ENCODE measurements around the gene PHOSPHO1.
"Not testable (repeated sequence)": the region's sequence is repeated elsewhere in the genome, so short reads cannot be mapped to it uniquely, and the experiment has no call there.

PHOSPHO1 gene

GRCh38 chr17:49269356-49269755, 38.8 kb upstream of the PHOSPHO1 start:
- no peak for DNase-seq (ENCODE audit: low read depth)
- TF ChIP-seq POLR2A (IDR thresholded peaks at IDR 0.05; ENCODE audit: extremely low read depth, insufficient read length) (no peak), MAX (IDR thresholded peaks at IDR 0.05; ENCODE audit: low read depth, low read length) (no peak), CTCF (IDR thresholded peaks at IDR 0.05; ENCODE audit: low read depth, low read length) (no peak)
- no peak overlapping the region for H3K4me3 ChIP-seq (ENCODE audit: low read depth, low read length)

- no peak for TF ChIP-seq MAX (IDR thresholded peaks at IDR 0.05; ENCODE audit: low read depth, low read length)
- no peak for TF ChIP-seq POLR2A (IDR thresholded peaks at IDR 0.05; ENCODE audit: extremely low read depth, insufficient read length)
- TF ChIP-seq CTCF (IDR thresholded peaks at IDR 0.05; ENCODE audit: low read depth, low read length), result no peak
- TF ChIP-seq MYC (IDR thresholded peaks at IDR 0.05; ENCODE audit: low read depth, low read length), result no peak
- no peak for DNase-seq (ENCODE audit: low read depth)
- H3K4me3 ChIP-seq (ENCODE audit: low read depth, low read length), result no peak overlapping the region
Observed at GRCh38 chr17:49267912-49268311, 37.3 kb upstream of the PHOSPHO1 start.

GRCh38 chr17:49266233-49266632, 35.6 kb upstream of the PHOSPHO1 start:
- no peak overlapping the region for H3K4me3 ChIP-seq (ENCODE audit: low read depth, low read length)
- TF ChIP-seq MAX (IDR thresholded peaks at IDR 0.05; ENCODE audit: low read depth, low read length), result no peak
- TF ChIP-seq MYC (IDR thresholded peaks at IDR 0.05; ENCODE audit: low read depth, low read length), result no peak
- TF ChIP-seq POLR2A (IDR thresholded peaks at IDR 0.05; ENCODE audit: extremely low read depth, insufficient read length), result no peak
- DNase-seq (ENCODE audit: low read depth), result no peak

GRCh38 chr17:49261540-49261939, 31.0 kb upstream of the PHOSPHO1 start:
- not testable (repeated sequence) for DNase-seq (ENCODE audit: low read depth); H3K4me3 ChIP-seq (ENCODE audit: low read depth, low read length)

GRCh38 chr17:49260817-49261291, 30.3 kb upstream of the PHOSPHO1 start:
- no peak for TF ChIP-seq POLR2A (IDR thresholded peaks at IDR 0.05; ENCODE audit: extremely low read depth, insufficient read length)
- TF ChIP-seq MYC (IDR thresholded peaks at IDR 0.05; ENCODE audit: low read depth, low read length), result no peak
- TF ChIP-seq CTCF (IDR thresholded peaks at IDR 0.05; ENCODE audit: low read depth, low read length), result no peak
- TF ChIP-seq MAX (IDR thresholded peaks at IDR 0.05; ENCODE audit: low read depth, low read length), result no peak
- no peak for DNase-seq (ENCODE audit: low read depth)

GRCh38 chr17:49260011-49260816, 29.6 kb upstream of the PHOSPHO1 start:
- peak overlapping the region; percentile 59 for H3K4me3 ChIP-seq (ENCODE audit: low read depth, low read length)
- peak; percentile 94 for DNase-seq (ENCODE audit: low read depth)
- TF ChIP-seq MAX (IDR thresholded peaks at IDR 0.05; ENCODE audit: low read depth, low read length) (peak; percentile 29; the same call in 1 of the 2 replicates), POLR2A (IDR thresholded peaks at IDR 0.05; ENCODE audit: extremely low read depth, insufficient read length) (peak; percentile 65), CTCF (IDR thresholded peaks at IDR 0.05; ENCODE audit: low read depth, low read length) (no peak), MYC (IDR thresholded peaks at IDR 0.05; ENCODE audit: low read depth, low read length) (peak; percentile 6)

More at GRCh38 chr17:49260817-49261291, 30.3 kb upstream of the PHOSPHO1 start:
- H3K4me3 ChIP-seq (ENCODE audit: low read depth, low read length), result peak overlapping the region; percentile 46

Measured in NB4 (cell line).